Osteoblast (primary cell): ENCODE data around the gene FREM1. TPM values are rescaled to one million over a fixed set of nuclear protein-coding genes. Genes with fewer than 3 reads are reported as not detected.

Experiments
- DNase-seq: peaks from one replicate; pipeline ENCODE4 v3.0.0; 2011; ENCODE audit warnings: low spot score, mixed read lengths; ENCODE audit not compliant: insufficient read length; ENCODE audit errors: missing footprints
- H2AFZ ChIP-seq: 2 replicates; pipeline ENCODE4 v1.6.0; 2011; ENCODE audit warnings: mild to moderate bottlenecking, low read length
- H3K27ac ChIP-seq: 2 replicates; pipeline ENCODE4 v1.5.1; 2011; ENCODE audit warnings: mild to moderate bottlenecking, low read depth, low read length, moderate library complexity
- H3K27me3 ChIP-seq: 2 replicates; pipeline ENCODE4 v1.6.0; 2012; ENCODE audit warnings: mild to moderate bottlenecking, control low read depth, inconsistent platforms, low read length, moderate library complexity; ENCODE audit not compliant: insufficient read depth
- H3K36me3 ChIP-seq: 2 replicates; pipeline ENCODE4 v1.5.1; 2011; ENCODE audit warnings: mild to moderate bottlenecking, low read length, control low read depth, moderate library complexity; ENCODE audit not compliant: insufficient read depth
- H3K4me1 ChIP-seq: 2 replicates; pipeline ENCODE4 v1.5.1; 2011; ENCODE audit warnings: mild to moderate bottlenecking, low read length, control low read depth, moderate library complexity; ENCODE audit not compliant: insufficient read depth
- H3K4me2 ChIP-seq: 2 replicates; pipeline ENCODE4 v1.6.0; 2011; ENCODE audit warnings: mild to moderate bottlenecking, low read length; ENCODE audit not compliant: insufficient read depth
- H3K4me3 ChIP-seq: fragments of 200-600 bp; sonication (generic); 3 replicates; pipeline ENCODE4 v1.5.1; 2012; ENCODE audit warnings: mild to moderate bottlenecking, low read length, inconsistent platforms; ENCODE audit not compliant: insufficient read depth
- H3K79me2 ChIP-seq: 2 replicates; pipeline ENCODE4 v1.6.0; 2012; ENCODE audit warnings: mild to moderate bottlenecking, low read length, control low read depth, inconsistent platforms; ENCODE audit not compliant: insufficient read depth
- H3K9me3 ChIP-seq: 2 replicates; pipeline ENCODE4 v1.5.1; 2011; ENCODE audit warnings: low read depth, low read length, control low read depth
- H4K20me1 ChIP-seq: 2 replicates; pipeline ENCODE4 v1.6.0; 2012; ENCODE audit warnings: mild to moderate bottlenecking, low read length, control low read depth; ENCODE audit not compliant: insufficient read depth
- total RNA-seq: library from RNA; depleted of rRNA; stranded (reverse); fragments of >200 nt; gene quantifications from 2 replicates; pipeline ENCODE4 v1.2.3, GENCODE V29; 2012
- TF ChIP-seq, protein P1 (sequence below): IDR thresholded peaks from 2 replicates; pipeline ENCODE4 v1.5.1; 2011; ENCODE audit warnings: mild to moderate bottlenecking, low read depth, low read length, moderate library complexity; ENCODE audit errors: extremely low read depth

FREM1 gene
- total RNA-seq, 1 donor = 0.72 TPM

DNA sequence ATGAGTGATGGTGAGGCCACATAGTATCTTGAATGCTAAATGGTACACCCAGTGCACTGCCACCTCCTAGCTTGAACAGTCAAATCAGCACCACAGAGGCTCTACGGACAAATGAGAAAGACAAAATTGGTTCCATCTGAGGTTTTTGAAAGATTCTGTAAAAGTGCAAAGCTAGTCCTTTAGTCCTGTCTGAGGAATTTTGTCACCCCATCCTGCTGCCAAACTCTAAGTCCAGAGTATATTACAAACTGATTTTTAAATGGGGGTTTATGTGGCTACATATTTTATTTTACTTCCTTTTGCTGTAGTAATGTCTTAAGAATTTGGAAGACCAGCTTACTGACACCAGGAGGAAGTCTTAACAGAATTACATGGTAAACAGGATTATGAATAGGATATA lies 7.7 kb downstream of the FREM1 start:
- DNase-seq = no peak
- Histone ChIP-seq H2AFZ (no peak overlapping the region), H3K4me3 (no peak overlapping the region), H4K20me1 (no peaks in the 10 kb centered on the region), H3K36me3 (no peaks in the 10 kb centered on the region), H3K4me1 (no peaks in the 10 kb centered on the region), H3K4me2 (no peak overlapping the region), H3K27ac (no peak overlapping the region), H3K9me3 (no peaks in the 10 kb centered on the region), H3K79me2 (no peaks in the 10 kb centered on the region), H3K27me3 (no peaks in the 10 kb centered on the region)
- TF ChIP-seq, protein P1, sequence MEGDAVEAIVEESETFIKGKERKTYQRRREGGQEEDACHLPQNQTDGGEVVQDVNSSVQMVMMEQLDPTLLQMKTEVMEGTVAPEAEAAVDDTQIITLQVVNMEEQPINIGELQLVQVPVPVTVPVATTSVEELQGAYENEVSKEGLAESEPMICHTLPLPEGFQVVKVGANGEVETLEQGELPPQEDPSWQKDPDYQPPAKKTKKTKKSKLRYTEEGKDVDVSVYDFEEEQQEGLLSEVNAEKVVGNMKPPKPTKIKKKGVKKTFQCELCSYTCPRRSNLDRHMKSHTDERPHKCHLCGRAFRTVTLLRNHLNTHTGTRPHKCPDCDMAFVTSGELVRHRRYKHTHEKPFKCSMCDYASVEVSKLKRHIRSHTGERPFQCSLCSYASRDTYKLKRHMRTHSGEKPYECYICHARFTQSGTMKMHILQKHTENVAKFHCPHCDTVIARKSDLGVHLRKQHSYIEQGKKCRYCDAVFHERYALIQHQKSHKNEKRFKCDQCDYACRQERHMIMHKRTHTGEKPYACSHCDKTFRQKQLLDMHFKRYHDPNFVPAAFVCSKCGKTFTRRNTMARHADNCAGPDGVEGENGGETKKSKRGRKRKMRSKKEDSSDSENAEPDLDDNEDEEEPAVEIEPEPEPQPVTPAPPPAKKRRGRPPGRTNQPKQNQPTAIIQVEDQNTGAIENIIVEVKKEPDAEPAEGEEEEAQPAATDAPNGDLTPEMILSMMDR = no peak

DNA sequence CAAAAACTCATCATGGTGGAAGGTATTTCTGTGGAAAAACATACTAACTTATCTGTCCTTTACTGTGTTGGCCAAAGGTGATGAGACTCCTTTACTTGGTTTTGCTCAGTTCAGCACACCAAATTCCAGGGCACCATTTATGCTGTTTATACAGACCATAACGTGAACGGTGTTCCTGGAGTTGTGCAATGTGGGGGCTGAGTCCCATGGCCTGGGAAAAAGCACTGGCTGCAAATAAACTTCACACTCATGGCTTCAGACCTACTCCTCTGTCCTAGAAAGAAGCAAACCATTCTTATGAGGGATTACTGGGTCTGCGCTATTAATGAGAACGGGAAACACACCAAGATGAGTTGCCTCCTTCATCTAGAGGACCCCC lies 10.4 kb downstream of the FREM1 start:
- H3K27ac ChIP-seq = no peak overlapping the region
- H2AFZ ChIP-seq = no peak overlapping the region
- TF ChIP-seq, protein P1 = no peak
- peak; percentile 45 for DNase-seq
- H3K4me3 ChIP-seq = no peak overlapping the region
- no peaks in the 10 kb centered on the region for H3K36me3 ChIP-seq
- no peaks in the 10 kb centered on the region for H3K79me2 ChIP-seq
- no peak overlapping the region for H3K4me2 ChIP-seq
- no peaks in the 10 kb centered on the region for H3K4me1 ChIP-seq
- no peaks in the 10 kb centered on the region for H3K9me3 ChIP-seq
- no peaks in the 10 kb centered on the region for H3K27me3 ChIP-seq
- H4K20me1 ChIP-seq = no peaks in the 10 kb centered on the region

DNA sequence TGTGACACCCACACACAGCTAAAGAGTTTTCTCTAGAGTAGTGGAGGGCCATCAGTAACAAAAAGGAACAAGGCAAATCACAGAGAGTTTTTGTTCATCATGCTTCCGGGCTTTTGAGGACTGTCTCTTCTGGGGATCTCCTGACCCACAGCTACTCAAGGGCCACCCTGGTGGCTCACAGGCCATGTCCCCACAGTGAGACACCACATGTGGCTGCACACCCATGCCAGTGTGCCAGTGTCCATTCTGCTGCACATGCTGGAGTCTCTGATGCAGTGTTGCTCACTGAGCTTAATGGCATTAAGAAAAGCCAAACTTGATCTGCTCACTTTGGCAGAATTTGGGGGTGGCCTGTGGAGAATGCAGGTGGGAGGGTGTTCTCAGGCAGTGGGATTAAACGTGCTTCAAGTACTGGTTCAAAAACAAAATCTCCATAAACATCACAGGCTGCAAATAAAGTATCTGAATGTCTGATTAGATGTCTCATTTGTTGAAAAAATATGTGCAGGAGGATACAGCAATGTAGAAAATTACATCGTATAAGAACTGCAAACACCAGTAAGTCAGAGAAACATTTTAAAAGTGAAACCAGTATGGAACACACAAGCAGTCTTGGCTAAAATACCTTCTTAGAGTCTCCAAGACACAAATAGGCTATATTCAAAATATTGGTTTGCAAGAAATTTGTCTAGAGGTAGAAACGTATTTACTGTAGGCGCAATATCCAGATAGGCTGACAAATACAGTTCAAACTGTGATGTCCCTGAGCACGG lies 11.0 kb downstream of the FREM1 start:
- no peak overlapping the region for H3K27ac ChIP-seq
- H3K27me3 ChIP-seq = no peaks in the 10 kb centered on the region
- no peak overlapping the region for H3K4me3 ChIP-seq
- H3K4me2 ChIP-seq = no peak overlapping the region
- H3K79me2 ChIP-seq = no peaks in the 10 kb centered on the region
- no peak for DNase-seq
- H3K4me1 ChIP-seq = no peaks in the 10 kb centered on the region
- no peak overlapping the region for H2AFZ ChIP-seq
- H4K20me1 ChIP-seq = no peaks in the 10 kb centered on the region
- TF ChIP-seq, protein P1 = no peak
- H3K36me3 ChIP-seq = no peaks in the 10 kb centered on the region
- H3K9me3 ChIP-seq = no peaks in the 10 kb centered on the region

DNA sequence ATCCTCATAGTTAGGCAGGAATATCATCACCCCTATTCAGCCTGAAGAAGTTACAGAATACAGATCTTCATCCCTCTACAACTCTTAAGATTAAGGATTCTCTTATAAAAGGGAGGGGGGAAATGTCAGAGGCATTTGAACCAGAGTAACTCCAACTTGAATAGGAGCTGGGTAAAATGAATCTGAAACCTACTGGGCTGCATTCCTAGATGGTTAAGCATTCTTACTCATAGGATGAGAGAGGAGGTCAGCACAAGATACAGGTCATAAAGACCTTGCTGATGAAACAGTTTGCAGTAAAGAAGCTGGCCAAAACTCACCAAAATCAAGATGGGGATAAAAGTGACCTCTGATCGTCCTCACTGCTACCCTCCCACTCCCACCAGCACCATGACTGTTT lies 14.4 kb downstream of the FREM1 start:
- Histone ChIP-seq H3K4me2 (no peak overlapping the region), H3K9me3 (no peaks in the 10 kb centered on the region), H3K79me2 (no peaks in the 10 kb centered on the region), H3K27ac (no peak overlapping the region), H3K36me3 (no peaks in the 10 kb centered on the region), H3K4me1 (no peaks in the 10 kb centered on the region), H4K20me1 (no peaks in the 10 kb centered on the region), H3K27me3 (no peaks in the 10 kb centered on the region), H3K4me3 (no peak overlapping the region), H2AFZ (no peak overlapping the region)
- TF ChIP-seq, protein P1 = no peak
- no peak for DNase-seq
